Erythroblast (primary cell): ENCODE results near the gene CXCL8.

Experiments used
- GATA1 ChIP-seq: IDR thresholded peaks from 2 replicates; pipeline ENCODE4 v1.6.1; 2011; ENCODE audit warnings: low read depth, mild to moderate bottlenecking, control low read depth, low read length, moderate library complexity
- POLR2A ChIP-seq: IDR thresholded peaks from 2 replicates; pipeline ENCODE4 v1.6.1; 2011; ENCODE audit warnings: mild to moderate bottlenecking, low read length

- TF ChIP-seq POLR2A (no peak), GATA1 (no peak)
These were observed 2.3 kb downstream of the CXCL8 start for GRCh38 chr4:73742490-73743160.
